ENCODE measurements around the gene ZNF280A.

- TF ChIP-seq POLR2AphosphoS5 (IDR thresholded peaks at IDR 0.05; ENCODE audit: low read depth, low read length) (no peak), REST (IDR thresholded peaks at IDR 0.05; ENCODE audit: low read depth) (no peak), POLR2A (IDR thresholded peaks at IDR 0.05; ENCODE audit: borderline replicate concordance, extremely low read depth, insufficient read depth, insufficient read length) (no peak), EZH2phosphoT487 (IDR thresholded peaks at IDR 0.05; ENCODE audit: borderline replicate concordance) (no peak), CTCF (IDR thresholded peaks at IDR 0.05 in 2 of 3, conservative IDR thresholded peaks at IDR 0.05 in 1 of 3; ENCODE audit: borderline replicate concordance in 1 of 3, insufficient read depth in 1 of 3, low read depth in 2 of 3, low read length in 2 of 3) (no peak), RAD21 (IDR thresholded peaks at IDR 0.05; ENCODE audit: low read depth) (no peak), YY1 (IDR thresholded peaks at IDR 0.05; ENCODE audit: extremely low read depth, insufficient replicate concordance, low read depth, low read length) (no peak), FOSL1 (IDR thresholded peaks at IDR 0.05; ENCODE audit: low read depth) (no peak)
Observed at GRCh38 chr22:22469527-22469926, 50.5 kb downstream of the ZNF280A start.
